Superior temporal gyrus (tissue), 1 donor: ENCODE results near the gene HHATL.

Source experiments
- DNase-seq: peaks from one replicate; pipeline ENCODE4 v3.0.0-alpha.2; 2016; ENCODE audit errors: extremely low spot score

HHATL gene

GRCh38 chr3:42664438-42664803 lies 38.2 kb downstream of the HHATL start:
- no peak for DNase-seq

GRCh38 chr3:42663581-42664437 lies 38.8 kb downstream of the HHATL start:
- DNase-seq: no peak

DNA sequence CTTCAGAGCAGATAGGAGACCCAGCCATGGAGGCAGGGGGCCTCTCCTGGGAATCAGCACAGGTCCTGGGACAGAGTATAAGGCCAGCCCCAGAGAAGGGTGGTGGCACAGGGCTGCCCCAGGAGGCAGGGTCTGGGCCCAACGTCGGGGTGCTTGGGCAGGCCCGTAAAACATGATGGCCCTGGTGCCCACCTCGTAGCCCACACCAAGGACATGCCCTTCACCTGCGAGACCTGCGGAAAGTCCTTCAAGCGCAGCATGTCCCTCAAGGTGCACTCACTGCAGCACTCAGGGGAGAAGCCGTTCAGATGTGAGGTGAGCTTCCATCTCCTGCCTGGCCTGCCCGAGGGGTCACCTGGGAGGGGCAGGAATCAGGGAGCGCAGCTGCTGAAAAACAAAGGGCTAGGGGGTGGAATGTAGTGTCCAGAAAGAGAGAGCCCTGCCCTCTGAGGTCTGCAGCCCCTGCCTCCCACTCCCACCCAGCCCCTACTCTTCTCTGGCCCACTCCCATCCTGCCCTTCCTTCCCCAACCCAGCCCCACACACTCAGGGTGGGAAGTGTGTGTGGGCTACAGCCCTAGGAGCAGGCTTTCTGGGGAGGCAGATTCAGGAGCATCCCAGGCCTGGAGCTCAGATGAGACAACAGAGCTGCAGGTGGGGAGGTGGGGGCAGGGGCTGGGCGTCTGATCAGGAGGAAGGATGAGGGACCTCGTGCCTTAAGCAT lies 39.6 kb downstream of the HHATL start:
- no peak for DNase-seq

DNA sequence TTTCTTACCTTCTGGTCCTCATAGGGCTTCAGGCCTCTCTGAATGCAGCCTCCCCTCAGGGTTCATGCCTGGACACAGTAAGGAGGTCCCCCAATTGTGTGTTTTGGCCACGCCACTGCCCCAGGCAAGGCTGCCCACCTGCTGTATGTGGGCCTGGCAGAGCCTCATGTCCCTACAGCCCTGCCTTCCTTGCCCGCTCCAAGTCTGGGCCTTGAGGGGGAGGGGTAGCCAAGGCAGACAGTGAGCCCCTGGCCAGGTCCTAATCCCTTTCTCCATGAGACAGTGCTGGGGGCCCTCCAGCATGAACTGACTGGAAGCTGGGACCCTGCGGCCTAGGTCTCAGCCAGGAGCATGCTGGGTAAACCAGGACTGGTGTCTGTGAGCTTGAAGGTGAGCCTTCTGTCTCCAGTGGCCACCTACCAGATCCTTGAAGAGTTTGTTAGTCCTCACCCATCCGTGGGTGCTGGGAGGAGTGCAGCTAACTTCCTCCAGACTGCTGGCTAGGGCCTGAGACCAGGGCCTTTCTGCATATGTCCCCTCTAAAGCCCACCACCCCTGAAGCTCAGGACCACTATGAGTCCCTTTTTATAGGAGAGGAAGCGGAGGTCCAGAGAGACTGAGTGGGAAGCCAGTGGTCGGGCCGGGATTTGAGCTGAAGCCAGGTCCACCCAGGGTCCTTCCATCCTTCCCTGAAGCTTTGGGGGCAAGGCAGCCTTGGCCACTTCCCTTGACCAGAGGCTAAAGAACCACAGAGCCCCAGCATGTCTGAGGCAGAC lies 40.4 kb downstream of the HHATL start:
- DNase-seq: no peak

DNA sequence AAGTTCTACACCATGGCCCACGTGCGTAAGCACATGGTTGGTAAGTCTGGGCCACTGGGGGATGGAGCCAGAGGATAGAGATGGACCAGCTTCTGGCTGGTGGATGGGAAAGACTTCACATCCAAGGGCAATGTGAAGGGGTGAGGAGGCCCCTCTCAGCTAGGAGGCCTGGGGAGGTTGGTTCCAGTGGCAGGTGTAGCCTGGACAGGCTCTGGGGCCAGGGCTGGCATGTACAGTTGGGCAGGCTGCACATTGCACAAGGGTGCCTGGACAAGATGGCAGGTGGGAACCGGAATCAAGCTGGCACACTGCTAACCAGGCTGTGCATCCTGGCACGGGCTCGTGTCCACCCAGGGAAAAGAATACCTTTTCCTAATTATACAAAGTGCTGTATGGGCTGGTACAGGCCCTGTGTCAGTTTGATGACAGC lies 41.0 kb downstream of the HHATL start:
- DNase-seq: no peak

- peak; percentile 24 for DNase-seq
Measured at GRCh38 chr3:42660898-42661297, 41.7 kb downstream of the HHATL start.

DNA sequence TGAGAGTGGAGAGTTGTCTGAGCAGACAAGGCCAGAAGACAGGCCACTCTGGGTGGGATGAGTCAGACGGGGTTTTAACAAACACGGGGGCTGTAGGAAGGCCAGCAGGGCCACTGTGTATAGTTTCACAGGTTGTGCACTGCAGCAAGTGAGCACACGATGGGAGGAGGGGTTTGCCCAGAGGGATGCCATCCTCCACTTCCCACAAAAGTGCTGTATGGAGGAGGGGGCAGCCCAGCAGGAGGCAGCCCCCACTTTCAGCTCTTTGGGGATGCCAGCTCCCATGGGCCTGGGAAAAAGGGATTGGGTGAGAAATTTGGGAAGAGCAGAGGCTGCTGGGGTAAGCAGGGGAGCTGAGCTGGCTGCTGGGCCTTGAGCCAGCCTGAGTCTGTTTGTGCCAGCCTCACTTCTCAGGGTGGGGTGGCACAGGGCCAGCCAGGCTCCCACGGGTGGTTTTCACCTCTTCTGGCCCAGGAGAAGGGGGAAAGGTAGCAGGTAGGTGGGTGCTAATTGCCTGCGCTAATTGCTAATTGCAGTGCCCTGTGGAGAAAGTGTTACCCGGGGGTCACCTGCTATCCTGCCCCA lies 42.4 kb downstream of the HHATL start:
- peak; percentile 29 for DNase-seq

DNA sequence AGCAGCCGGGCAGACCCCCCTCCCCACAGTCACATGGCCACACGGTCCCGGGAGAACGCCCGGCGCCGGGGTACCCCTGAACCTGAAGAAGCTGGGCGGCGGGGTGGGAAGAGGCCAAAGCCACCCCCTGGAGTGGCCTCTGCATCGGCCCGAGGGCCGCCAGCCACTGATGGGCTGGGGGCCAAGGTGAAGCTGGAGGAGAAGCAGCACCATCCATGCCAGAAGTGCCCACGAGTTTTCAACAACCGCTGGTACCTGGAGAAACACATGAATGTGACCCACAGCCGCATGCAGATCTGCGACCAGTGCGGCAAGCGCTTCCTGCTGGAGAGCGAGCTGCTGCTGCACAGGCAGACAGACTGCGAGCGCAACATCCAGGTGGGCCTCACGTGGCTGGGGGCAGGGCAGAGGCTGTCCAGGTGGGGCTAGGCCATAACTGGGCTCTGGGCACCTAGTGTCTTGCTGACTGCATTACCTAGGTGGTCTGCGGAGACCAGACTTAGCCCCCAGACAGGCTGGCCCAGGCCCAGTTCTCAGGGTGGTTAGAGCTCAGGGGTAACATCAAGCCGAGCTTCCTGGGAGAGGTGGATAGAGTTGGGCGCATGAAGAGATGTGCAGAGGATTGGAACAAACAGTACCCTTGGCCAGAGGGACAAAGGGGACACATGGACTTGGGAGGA lies 43.0 kb downstream of the HHATL start:
- DNase-seq: no peak

GRCh38 chr3:42658771-42659390 lies 43.7 kb downstream of the HHATL start:
- no peak for DNase-seq

DNA sequence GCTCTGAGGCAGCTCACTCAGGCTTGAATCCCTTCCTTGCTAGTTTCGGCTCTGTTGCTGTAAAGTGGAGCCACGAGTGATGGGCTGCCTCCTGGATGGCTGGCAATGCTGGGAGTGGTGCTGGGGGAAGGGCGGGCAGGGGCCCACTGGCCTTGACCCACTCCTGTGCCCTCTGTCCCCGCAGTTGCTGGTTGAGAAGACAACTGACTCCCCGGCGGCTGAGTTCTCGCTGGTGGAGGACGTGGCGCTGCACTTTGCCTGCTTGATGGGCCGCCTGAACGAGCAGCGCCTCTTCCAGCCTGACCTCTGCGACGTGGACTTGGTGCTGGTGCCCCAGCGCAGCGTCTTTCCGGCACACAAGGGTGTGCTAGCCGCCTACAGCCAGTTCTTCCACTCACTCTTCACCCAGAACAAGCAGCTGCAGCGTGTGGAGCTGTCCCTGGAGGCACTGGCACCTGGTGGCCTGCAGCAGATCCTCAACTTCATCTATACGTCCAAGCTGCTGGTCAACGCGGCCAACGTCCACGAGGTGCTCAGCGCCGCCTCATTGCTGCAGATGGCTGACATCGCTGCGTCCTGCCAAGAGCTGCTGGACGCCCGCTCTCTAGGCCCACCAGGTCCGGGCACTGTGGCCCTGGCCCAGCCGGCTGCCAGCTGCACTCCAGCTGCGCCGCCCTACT lies 44.4 kb downstream of the HHATL start:
- DNase-seq: no peak

- DNase-seq: no peak
Measured at GRCh38 chr3:42657675-42658074, 44.9 kb downstream of the HHATL start.

DNA sequence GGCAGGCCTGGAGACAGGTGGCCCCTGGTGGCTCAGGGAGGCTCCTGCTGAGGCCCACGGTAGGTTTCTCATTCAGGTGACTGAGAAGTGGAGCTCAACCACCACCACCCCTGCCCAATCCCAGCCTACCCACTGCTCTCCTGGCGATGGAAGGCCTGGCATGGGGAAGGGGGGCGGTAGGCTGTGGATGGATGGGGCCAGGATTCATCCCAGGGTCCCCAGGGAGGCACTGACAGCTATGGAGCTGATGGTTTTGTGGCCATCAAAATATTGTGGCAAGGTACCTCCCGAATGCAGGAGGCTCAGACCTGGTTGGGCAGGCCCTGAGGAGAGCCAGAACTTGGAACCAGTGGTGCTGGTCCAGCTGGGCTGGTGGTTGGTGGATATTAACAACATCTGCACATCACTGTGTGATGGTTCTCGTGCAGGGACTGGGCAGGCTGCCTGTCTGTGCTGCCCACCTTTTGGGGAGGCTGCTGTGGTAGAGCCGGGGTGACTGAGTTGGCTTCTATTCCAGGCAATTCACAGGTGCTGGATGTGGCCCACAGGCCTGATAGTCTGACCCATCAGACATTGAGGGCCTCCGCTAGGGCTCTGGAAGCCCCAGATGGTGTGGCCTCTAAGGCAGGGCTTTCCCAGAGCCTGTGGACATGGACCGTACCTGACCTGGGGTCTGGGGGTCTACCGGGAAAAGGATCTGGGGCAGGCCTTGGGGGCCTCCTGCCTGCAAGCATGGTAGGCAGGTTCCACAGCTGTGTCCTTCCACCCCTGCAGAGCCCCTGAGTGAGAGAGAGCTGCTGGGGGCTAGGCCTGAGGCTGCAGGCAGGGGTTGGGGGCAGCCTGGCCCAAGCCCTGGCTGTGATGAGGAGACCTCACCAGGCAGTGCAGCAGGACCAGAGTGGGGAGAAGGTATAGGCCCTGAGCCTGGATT lies 45.7 kb downstream of the HHATL start:
- DNase-seq: no peak

DNA sequence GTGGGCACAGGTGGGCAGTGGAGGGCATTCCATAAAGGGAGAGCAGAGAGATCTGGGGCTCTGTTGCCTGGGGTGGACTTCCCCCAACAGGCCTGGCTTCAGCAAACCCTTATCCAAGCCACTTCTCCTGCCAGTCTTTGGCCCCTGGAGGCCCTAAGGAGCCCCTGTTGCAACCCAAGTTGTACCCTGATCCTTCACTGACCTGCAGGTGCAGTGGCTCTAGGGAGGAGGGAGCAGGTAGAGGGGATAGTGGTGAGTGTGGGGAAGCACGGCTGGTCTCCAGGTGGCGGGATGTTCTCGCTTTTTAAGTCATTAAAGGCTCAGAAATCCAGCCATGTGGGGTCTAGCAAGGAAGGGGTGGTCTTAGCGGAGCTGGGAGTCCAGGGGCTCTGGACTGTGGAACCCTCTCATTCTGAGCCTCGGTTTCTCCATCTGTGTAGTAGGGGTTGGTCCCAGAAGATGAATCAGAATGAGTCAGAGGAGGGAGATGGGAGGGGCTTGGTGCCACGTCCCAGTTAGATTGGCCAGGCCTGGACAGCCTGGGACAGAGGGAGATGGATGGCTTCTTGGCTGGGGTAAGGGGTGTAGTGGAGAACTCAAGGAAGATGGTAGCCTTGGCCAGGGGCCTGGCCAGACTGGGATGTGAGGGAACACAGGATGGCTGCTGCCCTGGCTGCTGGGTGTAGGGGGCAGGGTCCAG lies 46.5 kb downstream of the HHATL start:
- no peak for DNase-seq

- no peak for DNase-seq
Measured at GRCh38 chr3:42655331-42655888, 47.2 kb downstream of the HHATL start.

DNA sequence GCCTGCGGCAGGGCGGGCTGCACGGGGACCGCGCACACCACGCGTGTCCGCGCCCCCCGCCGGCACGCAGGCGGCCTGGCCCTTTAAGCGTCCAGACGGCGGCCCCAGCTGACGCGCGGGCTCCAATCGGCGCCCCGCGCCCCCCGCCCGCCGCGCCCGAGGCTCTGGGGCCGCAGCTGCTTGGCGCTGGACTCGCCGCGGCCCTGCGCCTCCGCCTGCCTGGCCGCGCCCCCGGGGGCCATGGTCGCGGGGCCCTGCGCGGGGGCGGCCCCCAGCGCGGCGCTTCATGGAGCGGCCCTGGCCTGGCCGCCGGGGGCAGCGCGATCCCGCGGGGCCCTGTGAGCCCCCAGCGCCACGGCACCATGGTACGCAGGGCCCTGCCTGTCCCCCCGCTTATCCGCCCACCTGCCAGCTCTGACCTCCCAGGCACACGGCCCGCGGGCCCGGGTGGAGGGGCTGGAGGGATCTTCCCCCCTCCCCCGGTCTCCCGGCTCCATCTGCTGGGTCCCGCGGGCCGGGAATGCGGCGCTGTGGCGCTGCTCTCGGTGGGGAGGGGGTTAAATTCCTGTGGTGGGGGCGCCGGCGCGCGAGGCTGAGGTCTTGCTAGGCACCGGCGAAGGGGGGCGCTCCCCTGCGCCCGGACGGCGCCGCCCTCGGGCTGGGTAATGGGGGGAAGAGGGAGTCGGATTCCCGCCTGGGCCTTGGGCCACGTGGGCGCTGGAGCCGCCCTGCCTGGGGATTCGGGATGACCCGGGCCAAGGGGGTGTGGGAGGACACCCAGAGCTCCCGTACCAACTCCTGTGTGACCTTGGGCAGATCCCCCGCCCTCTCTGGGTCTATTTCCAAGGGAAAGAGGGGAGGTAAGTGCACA lies 48.0 kb downstream of the HHATL start:
- peak; percentile 77 for DNase-seq

DNA sequence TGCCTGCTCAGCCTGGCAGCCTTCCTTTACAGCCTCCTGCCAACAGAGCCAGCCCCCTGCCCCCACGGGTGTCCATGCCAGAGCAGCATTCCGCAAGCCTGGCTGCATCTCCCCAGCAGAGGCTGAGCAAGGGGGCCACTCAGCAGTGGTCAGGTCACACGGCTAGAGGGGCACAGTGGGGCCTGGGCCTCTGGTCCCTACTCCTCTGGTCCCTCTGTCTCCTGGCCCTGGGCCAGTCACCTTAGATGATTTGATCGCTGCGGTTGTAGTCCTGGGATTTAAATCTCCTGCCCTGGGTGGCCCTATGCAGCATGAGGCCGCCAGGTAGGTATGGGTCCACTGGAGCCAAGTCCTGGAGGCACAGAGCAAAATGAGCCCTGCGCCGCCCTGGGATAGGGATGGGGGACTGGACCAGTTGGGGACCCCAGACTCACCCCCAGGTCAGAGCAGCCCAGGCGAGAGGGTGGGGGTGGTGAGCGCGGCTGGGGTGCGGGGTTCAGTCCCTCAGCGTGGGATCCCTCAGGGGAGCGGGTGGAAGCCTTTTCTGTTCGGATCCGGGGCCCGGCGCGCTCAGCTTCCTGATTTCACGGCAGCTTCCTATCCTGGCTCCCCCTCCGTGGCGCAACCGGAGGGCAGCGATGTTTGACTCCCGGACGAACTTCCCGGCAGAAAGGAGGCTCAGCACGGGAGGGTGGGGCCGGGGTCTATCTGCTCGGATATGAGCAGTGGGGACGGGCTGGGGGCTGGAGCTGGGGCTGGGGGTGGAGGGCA lies 48.9 kb downstream of the HHATL start, which contains the start of gene ZBTB47:
Gene ZBTB47, plus strand, starts transcription at position 138 of the 771 bp plus-strand sequence. CDS start 4,659 bp downstream, outside the sequence.
- no peak for DNase-seq

DNA sequence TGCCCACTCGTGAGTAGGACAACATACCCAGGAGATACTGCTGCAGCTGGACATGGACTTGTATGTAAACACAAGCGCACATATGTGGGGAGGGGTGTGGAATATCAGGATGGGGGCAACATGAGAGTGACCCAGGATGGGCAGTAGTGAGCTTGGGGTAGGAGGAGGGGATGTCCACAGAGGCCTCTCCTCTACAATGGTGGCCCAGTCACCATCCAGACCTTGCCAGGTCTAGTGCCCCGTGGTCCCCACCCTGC lies 49.4 kb downstream of the HHATL start:
- DNase-seq: no peak
